GM23338 (cell line): ENCODE measurements around the gene ZBTB44. TPM values are rescaled to one million over a fixed set of nuclear protein-coding genes. Genes with fewer than 3 reads are reported as not detected.

Experiments
- ATAC-seq: fragments of 200-7000 bp; cut with Tn5 transposase; 3 replicates; pipeline ENCODE4 v1.9.1; 2020
- DNase-seq: peaks from one replicate; pipeline ENCODE4 v3.0.0-alpha.2; 2015; ENCODE audit warnings: low spot score
- H2AFZ ChIP-seq: fragments of 200-600 bp; sonication (generic); 2 replicates; pipeline ENCODE4 v1.8.0; 2016; ENCODE audit warnings: antibody characterized with exemption, mild to moderate bottlenecking, moderate library complexity
- H3F3A ChIP-seq: fragments of 200-600 bp; sonication (generic); replicated peaks from 2 replicates; pipeline ENCODE4 v1.8.0; 2017; ENCODE audit warnings: antibody characterized with exemption, mixed run types, low read depth
- H3K27ac ChIP-seq: fragments of 200-600 bp; sonication (generic); 2 replicates; pipeline ENCODE4 v1.6.1; 2016; ENCODE audit warnings: low read depth
- H3K27me3 ChIP-seq: fragments of 200-600 bp; sonication (generic); 2 replicates; pipeline ENCODE4 v1.8.0; 2016; ENCODE audit warnings: mild to moderate bottlenecking, mixed run types, moderate library complexity; ENCODE audit not compliant: insufficient read depth
- H3K36me3 ChIP-seq: fragments of 200-600 bp; sonication (generic); 2 replicates; pipeline ENCODE4 v1.8.0; 2016; ENCODE audit warnings: mild to moderate bottlenecking; ENCODE audit not compliant: insufficient read depth
- H3K4me1 ChIP-seq: fragments of 200-600 bp; sonication (generic); 2 replicates; pipeline ENCODE4 v1.8.0; 2016; ENCODE audit warnings: mild to moderate bottlenecking, moderate library complexity; ENCODE audit not compliant: insufficient read depth
- H3K4me2 ChIP-seq: fragments of 200-600 bp; sonication (generic); 2 replicates; pipeline ENCODE4 v1.7.1; 2017; ENCODE audit warnings: mixed run types
- H3K4me3 ChIP-seq: fragments of 200-600 bp; sonication (generic); 2 replicates; pipeline ENCODE4 v1.6.1; 2016; ENCODE audit warnings: mixed run types
- H3K79me2 ChIP-seq: fragments of 200-600 bp; sonication (generic); replicated peaks from 2 replicates; pipeline ENCODE4 v1.8.0; 2017; ENCODE audit warnings: mild to moderate bottlenecking; ENCODE audit not compliant: insufficient read depth
- H3K9me2 ChIP-seq: fragments of 200-600 bp; sonication (generic); 2 replicates; pipeline ENCODE4 v1.8.0; 2017; ENCODE audit not compliant: insufficient read depth
- H4K20me1 ChIP-seq: fragments of 200-600 bp; sonication (generic); replicated peaks from 2 replicates; pipeline ENCODE4 v1.8.0; 2017; ENCODE audit warnings: mild to moderate bottlenecking; ENCODE audit not compliant: insufficient read depth
- H3K27ac Mint-ChIP-seq: 2 replicates; pipeline ENCODE4 v1.8.0; 2020; ENCODE audit warnings: inconsistent platforms, mild to moderate bottlenecking, moderate library complexity, mixed read lengths
- H3K27me3 Mint-ChIP-seq: 3 replicates; pipeline ENCODE4 v1.8.0; 2022; ENCODE audit warnings: low read depth, mild to moderate bottlenecking, moderate library complexity, mixed read lengths, inconsistent platforms; ENCODE audit not compliant: insufficient read depth, poor library complexity
- H3K36me3 Mint-ChIP-seq: 3 replicates; pipeline ENCODE4 v1.8.0; 2021; ENCODE audit warnings: low read depth, mild to moderate bottlenecking, inconsistent platforms, moderate library complexity, mixed read lengths
- H3K4me1 Mint-ChIP-seq: 3 replicates; pipeline ENCODE4 v1.8.0; 2020; ENCODE audit warnings: mild to moderate bottlenecking, inconsistent platforms, mixed read lengths
- H3K4me3 Mint-ChIP-seq: 3 replicates; pipeline ENCODE4 v1.8.0; 2021; ENCODE audit warnings: moderate library complexity, mild to moderate bottlenecking, inconsistent platforms, mixed read lengths
- H3K9me3 Mint-ChIP-seq: 3 replicates; pipeline ENCODE4 v1.8.0; 2020; ENCODE audit warnings: moderate library complexity, mild to moderate bottlenecking, inconsistent platforms, mixed read lengths
- CREB1 ChIP-seq: fragments of 250-450 bp; sonication (Bioruptor Pico); IDR thresholded peaks from 2 replicates; pipeline ENCODE4 v1.5.0; 2020; ENCODE audit warnings: low read depth, mild to moderate bottlenecking, moderate library complexity
- EZH2 ChIP-seq: fragments of 200-600 bp; sonication (generic); IDR thresholded peaks from one replicate; pipeline ENCODE4 v1.8.0; 2017; ENCODE audit warnings: antibody characterized with exemption, mild to moderate bottlenecking, low read depth; ENCODE audit not compliant: unreplicated experiment
- EZH2phosphoT487 ChIP-seq: fragments of 200-600 bp; sonication (generic); IDR thresholded peaks from one replicate; pipeline ENCODE4 v1.8.1; 2018; ENCODE audit warnings: antibody characterized with exemption; ENCODE audit not compliant: unreplicated experiment
- JUNB ChIP-seq: IDR thresholded peaks from one replicate; pipeline ENCODE4 v1.6.1; 2016; ENCODE audit warnings: antibody characterized with exemption; ENCODE audit not compliant: unreplicated experiment
- NANOG ChIP-seq: IDR thresholded peaks from 2 replicates; pipeline ENCODE4 v1.6.1; 2016; ENCODE audit warnings: antibody characterized with exemption, borderline replicate concordance
- POLR2AphosphoS5 ChIP-seq: IDR thresholded peaks from 2 replicates; pipeline ENCODE4 v1.6.1; 2016; ENCODE audit warnings: antibody characterized with exemption, low read depth
- STAT1 ChIP-seq: IDR thresholded peaks from one replicate; pipeline ENCODE4 v1.6.1; 2016; ENCODE audit warnings: antibody characterized with exemption; ENCODE audit not compliant: unreplicated experiment
- ZNF114 ChIP-seq: fragments of 250-450 bp; sonication (Bioruptor Pico); IDR thresholded peaks from 2 replicates; pipeline ENCODE4 v1.5.0; 2020; ENCODE audit warnings: mild to moderate bottlenecking, moderate library complexity
- ZNF331 ChIP-seq: fragments of 250-450 bp; sonication (Bioruptor Pico); IDR thresholded peaks from 2 replicates; pipeline ENCODE4 v1.5.0; 2020; ENCODE audit warnings: low read depth, mild to moderate bottlenecking, moderate library complexity
- polyA plus RNA-seq: library from polyadenylated mRNA; unstranded; fragments of >200 nt; fragmentation: Nextera tagmentation; extraction: Ambion mirVana; gene quantifications from 2 replicates; pipeline ENCODE4 v1.2.1, GENCODE V29; 2016
- total RNA-seq: library from RNA; depleted of rRNA; stranded (reverse); fragments of >200 nt; shearing (Covaris generic); gene quantifications from 2 replicates; pipeline ENCODE4 v1.2.3, GENCODE V29; 2014
- TF ChIP-seq, protein P1 (sequence below), 2 experiments: fragments of 200-600 bp in 1 of 2; sonication (generic) in 1 of 2; conservative IDR thresholded peaks; 2 replicates each; pipeline versions ENCODE4 v1.5.1 to v1.6.1; 2016 to 2017; ENCODE audit warnings: antibody characterized with exemption in 2 of 2, low read depth in 2 of 2, mild to moderate bottlenecking in 2 of 2, moderate library complexity in 1 of 2
- TF ChIP-seq, protein P2 (sequence below): fragments of 250-450 bp; sonication (Bioruptor Pico); IDR thresholded peaks from 2 replicates; pipeline ENCODE4 v1.5.0; 2020; ENCODE audit warnings: mild to moderate bottlenecking, moderate library complexity

The ZBTB44 gene
- total and polyA plus RNA-seq, 2 experiments from 2014 or later, result 61.2 to 102 TPM

DNA sequence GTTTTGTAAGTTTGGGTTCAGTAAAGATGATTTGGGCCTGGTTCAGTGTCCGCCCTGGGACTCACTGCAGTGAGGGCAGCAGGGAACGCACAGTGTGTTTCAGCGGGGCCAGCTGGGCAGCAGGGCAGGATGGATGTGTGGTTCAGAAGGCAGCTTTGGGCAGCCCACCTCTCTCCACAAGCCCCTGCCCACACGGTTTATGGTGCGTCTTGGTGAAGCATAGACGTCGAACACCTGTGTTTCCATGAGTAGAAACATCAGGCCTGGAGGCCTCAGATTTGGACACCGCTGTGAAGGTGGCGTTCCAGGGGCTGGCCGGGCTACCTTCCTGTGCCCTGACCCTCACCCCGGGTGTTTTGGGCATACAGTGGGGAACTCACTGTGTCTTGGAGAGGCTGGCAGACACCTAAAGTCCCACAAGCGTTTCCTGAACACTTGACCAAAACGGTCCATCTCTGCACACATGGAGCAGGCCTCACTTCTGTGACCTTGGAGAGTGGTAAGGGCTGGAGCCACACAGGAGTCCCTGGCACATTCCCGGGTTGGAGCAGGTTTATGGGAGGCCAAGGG, 96.1 kb downstream of the ZBTB44 start (continued):
- no peak for TF ChIP-seq NANOG
- no peak for TF ChIP-seq JUNB
- no peak for TF ChIP-seq EZH2
- TF ChIP-seq, protein P1, sequence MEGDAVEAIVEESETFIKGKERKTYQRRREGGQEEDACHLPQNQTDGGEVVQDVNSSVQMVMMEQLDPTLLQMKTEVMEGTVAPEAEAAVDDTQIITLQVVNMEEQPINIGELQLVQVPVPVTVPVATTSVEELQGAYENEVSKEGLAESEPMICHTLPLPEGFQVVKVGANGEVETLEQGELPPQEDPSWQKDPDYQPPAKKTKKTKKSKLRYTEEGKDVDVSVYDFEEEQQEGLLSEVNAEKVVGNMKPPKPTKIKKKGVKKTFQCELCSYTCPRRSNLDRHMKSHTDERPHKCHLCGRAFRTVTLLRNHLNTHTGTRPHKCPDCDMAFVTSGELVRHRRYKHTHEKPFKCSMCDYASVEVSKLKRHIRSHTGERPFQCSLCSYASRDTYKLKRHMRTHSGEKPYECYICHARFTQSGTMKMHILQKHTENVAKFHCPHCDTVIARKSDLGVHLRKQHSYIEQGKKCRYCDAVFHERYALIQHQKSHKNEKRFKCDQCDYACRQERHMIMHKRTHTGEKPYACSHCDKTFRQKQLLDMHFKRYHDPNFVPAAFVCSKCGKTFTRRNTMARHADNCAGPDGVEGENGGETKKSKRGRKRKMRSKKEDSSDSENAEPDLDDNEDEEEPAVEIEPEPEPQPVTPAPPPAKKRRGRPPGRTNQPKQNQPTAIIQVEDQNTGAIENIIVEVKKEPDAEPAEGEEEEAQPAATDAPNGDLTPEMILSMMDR (conservative IDR thresholded peaks at IDR 0.05; ENCODE audit: low read depth in 2 of 2), result no peak
- no peak for TF ChIP-seq ZNF331

DNA sequence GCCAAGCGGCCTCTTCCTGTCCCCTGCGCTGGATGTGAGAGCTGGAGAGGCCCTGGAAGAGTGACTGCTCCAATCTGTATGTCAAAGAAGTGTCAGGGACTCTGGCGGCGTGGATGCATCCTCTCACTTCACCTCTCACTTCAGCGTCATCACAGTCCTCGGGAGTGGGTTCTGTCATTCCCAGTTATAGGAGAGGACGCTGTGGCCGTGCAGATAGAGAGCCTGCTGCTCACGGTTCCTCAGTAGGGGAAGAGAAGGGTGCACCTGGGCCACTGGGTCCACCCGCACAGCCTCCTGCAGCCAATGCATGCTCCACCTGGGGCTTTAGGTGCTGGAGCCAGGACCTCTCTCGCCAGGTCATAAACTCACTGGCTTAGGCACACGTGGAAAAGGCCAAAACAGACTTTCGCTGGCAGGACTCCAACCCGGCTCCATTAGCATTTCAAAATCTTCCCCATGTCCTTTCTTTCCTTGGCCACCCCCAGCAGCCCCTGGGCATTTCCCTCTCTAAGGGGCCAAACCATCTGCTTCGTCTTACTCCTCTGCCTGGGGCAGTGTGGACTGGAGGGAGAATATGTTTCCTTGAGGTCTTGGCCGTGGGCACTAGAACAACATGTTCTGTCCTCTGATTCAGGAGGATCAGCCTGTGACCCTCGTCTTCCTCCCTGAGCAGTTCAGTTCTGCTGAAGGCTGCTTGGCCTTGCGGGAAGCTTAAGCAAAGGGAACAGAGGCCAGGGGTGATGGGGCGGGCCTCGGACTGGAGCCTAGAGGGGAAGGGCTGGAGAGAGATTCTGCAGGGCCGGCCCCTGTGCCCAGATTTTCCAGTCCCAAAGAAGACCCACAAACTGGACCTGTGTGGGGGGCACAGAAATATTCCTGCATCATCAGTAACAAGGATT, 97.3 kb downstream of the ZBTB44 start:
- Histone ChIP-seq H3K4me3 (no peak overlapping the region), H3K4me1 (peaks cover 10% of the 10 kb centered on the region), H3K27me3 (no peaks in the 10 kb centered on the region), H3K4me2 (0 out of 2 replicates have a peak overlapping the region, but pooled peaks have one; percentile 31), H4K20me1 (no peaks in the 10 kb centered on the region), H2AFZ (peak overlapping the region; percentile 47; the same call in 1 of the 2 replicates), H3K27ac (no peak overlapping the region), H3F3A (no peaks in the 10 kb centered on the region), H3K9me2 (0 out of 2 replicates have a peak, but pooled peaks cover 3% of the 10 kb centered on the region), H3K36me3 (no peaks in the 10 kb centered on the region), H3K79me2 (no peaks in the 10 kb centered on the region)
- peaks cover 12% of the 10 kb centered on the region for H3K27me3 Mint-ChIP-seq
- H3K4me3 Mint-ChIP-seq, result no peak overlapping the region
- TF ChIP-seq POLR2AphosphoS5, result no peak
- no peak for TF ChIP-seq EZH2phosphoT487
- no peak for TF ChIP-seq CREB1 (CRISPR knock-in tag)
- TF ChIP-seq ZNF114, result no peak
- TF ChIP-seq STAT1, result no peak
- no peak for TF ChIP-seq JUNB
- peaks cover 17% of the 10 kb centered on the region for H3K4me1 Mint-ChIP-seq
- peaks cover 3% of the 10 kb centered on the region; the same call in 1 of the 3 replicates for H3K36me3 Mint-ChIP-seq
- ATAC-seq, result peak; percentile 11
- no peaks in the 10 kb centered on the region for H3K9me3 Mint-ChIP-seq
- H3K27ac Mint-ChIP-seq, result 0 out of 2 replicates have a peak overlapping the region, but pooled peaks have one; percentile 76
- DNase-seq, result no peak

DNA sequence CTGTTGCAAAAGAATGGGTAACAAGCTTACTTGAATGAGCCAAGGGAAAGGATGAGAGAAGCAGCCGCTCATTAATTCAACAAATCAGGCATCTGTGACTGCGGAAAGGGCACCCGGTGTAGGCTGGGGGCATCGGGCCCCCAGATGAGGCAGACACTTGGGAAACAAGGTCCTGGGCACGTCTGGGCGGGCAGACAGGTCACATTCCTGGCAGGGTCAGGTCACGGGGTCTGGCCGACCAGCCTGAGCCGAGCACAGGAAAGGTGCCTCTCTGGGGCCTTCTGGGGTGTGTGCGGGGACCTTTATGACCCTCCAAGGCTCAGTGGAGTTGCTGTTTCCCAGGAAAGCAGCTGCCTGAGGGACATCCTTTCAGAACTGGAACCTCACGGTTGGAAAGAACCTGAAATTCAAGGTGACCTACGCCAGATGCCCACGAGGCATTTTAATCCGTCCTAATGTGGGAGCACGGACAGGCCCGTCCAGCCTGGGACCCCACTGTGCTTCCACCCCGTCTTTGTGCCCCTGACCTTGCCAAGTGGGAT, 98.1 kb downstream of the ZBTB44 start:
- 0 out of 2 replicates have a peak, but pooled peaks cover 3% of the 10 kb centered on the region for H3K9me2 ChIP-seq
- Mint-ChIP-seq H3K9me3 (no peaks in the 10 kb centered on the region), H3K27ac (no peak overlapping the region), H3K27me3 (peaks cover 13% of the 10 kb centered on the region), H3K36me3 (no peaks in the 10 kb centered on the region), H3K4me1 (peaks cover 17% of the 10 kb centered on the region), H3K4me3 (no peak overlapping the region; the same call in 2 of the 3 replicates)
- no peaks in the 10 kb centered on the region for H3K36me3 ChIP-seq
- DNase-seq (no peak), ATAC-seq (no peak)
- no peaks in the 10 kb centered on the region for H3K79me2 ChIP-seq
- no peaks in the 10 kb centered on the region for H3K27me3 ChIP-seq
- H2AFZ ChIP-seq, result no peak overlapping the region
- 0 out of 2 replicates have a peak overlapping the region, but pooled peaks have one; percentile 31 for H3K4me2 ChIP-seq
- no peak overlapping the region for H3K4me3 ChIP-seq
- H3K27ac ChIP-seq, result no peak overlapping the region
- H4K20me1 ChIP-seq, result no peaks in the 10 kb centered on the region
- H3K4me1 ChIP-seq, result peaks cover 10% of the 10 kb centered on the region
- no peaks in the 10 kb centered on the region for H3F3A ChIP-seq
- TF ChIP-seq, protein P2, sequence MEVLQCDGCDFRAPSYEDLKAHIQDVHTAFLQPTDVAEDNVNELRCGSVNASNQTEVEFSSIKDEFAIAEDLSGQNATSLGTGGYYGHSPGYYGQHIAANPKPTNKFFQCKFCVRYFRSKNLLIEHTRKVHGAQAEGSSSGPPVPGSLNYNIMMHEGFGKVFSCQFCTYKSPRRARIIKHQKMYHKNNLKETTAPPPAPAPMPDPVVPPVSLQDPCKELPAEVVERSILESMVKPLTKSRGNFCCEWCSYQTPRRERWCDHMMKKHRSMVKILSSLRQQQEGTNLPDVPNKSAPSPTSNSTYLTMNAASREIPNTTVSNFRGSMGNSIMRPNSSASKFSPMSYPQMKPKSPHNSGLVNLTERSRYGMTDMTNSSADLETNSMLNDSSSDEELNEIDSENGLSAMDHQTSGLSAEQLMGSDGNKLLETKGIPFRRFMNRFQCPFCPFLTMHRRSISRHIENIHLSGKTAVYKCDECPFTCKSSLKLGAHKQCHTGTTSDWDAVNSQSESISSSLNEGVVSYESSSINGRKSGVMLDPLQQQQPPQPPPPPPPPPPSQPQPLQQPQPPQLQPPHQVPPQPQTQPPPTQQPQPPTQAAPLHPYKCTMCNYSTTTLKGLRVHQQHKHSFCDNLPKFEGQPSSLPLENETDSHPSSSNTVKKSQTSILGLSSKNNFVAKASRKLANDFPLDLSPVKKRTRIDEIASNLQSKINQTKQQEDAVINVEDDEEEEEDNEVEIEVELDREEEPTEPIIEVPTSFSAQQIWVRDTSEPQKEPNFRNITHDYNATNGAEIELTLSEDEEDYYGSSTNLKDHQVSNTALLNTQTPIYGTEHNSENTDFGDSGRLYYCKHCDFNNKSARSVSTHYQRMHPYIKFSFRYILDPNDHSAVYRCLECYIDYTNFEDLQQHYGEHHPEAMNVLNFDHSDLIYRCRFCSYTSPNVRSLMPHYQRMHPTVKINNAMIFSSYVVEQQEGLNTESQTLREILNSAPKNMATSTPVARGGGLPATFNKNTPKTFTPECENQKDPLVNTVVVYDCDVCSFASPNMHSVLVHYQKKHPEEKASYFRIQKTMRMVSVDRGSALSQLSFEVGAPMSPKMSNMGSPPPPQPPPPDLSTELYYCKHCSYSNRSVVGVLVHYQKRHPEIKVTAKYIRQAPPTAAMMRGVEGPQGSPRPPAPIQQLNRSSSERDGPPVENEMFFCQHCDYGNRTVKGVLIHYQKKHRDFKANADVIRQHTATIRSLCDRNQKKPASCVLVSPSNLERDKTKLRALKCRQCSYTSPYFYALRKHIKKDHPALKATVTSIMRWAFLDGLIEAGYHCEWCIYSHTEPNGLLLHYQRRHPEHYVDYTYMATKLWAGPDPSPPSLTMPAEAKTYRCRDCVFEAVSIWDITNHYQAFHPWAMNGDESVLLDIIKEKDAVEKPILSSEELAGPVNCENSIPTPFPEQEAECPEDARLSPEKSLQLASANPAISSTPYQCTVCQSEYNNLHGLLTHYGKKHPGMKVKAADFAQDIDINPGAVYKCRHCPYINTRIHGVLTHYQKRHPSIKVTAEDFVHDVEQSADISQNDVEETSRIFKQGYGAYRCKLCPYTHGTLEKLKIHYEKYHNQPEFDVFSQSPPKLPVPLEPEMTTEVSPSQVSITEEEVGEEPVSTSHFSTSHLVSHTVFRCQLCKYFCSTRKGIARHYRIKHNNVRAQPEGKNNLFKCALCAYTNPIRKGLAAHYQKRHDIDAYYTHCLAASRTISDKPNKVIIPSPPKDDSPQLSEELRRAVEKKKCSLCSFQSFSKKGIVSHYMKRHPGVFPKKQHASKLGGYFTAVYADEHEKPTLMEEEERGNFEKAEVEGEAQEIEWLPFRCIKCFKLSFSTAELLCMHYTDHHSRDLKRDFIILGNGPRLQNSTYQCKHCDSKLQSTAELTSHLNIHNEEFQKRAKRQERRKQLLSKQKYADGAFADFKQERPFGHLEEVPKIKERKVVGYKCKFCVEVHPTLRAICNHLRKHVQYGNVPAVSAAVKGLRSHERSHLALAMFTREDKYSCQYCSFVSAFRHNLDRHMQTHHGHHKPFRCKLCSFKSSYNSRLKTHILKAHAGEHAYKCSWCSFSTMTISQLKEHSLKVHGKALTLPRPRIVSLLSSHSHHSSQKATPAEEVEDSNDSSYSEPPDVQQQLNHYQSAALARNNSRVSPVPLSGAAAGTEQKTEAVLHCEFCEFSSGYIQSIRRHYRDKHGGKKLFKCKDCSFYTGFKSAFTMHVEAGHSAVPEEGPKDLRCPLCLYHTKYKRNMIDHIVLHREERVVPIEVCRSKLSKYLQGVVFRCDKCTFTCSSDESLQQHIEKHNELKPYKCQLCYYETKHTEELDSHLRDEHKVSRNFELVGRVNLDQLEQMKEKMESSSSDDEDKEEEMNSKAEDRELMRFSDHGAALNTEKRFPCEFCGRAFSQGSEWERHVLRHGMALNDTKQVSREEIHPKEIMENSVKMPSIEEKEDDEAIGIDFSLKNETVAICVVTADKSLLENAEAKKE (CRISPR knock-in tag), result no peak
- TF ChIP-seq EZH2phosphoT487, result no peak
